Fibroblast of mammary gland (primary cell): ENCODE measurements around the gene CLEC2A.

Source experiments
- DNase-seq: peaks from one replicate; pipeline ENCODE4 v3.0.0-alpha.2; 2010; ENCODE audit warnings: low read depth
- H3K4me3 ChIP-seq: 2 replicates; pipeline ENCODE4 v1.5.1; 2011; ENCODE audit warnings: low read depth, mild to moderate bottlenecking, low read length, moderate library complexity; ENCODE audit not compliant: control insufficient read depth
- TF ChIP-seq, protein P1 (sequence below): conservative IDR thresholded peaks from 2 replicates; pipeline ENCODE4 v1.5.1; 2011; ENCODE audit warnings: low read depth, low read length, inconsistent platforms; ENCODE audit not compliant: control insufficient read depth, insufficient read depth

CLEC2A gene

DNA sequence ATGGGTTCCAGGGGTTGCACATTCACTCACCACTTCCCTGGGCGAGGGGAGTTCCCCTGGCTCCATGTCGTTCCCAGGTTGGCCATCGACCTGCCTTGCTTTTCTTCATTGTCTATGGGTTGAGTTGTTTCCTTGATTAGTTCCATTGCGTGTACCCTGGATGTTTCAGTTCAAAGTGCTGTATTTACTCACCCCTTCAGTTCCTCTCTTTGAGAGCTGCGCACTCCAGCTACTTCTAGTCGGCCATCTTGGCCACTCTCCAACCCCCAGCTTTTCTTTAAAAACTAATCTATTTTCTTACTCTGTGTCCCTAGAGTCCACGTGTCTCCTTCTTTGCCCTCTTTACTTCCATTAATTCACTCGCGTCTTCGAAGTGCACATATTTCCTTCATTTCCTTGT is 11.7 kb downstream of the CLEC2A start:
- TF ChIP-seq, protein P1, sequence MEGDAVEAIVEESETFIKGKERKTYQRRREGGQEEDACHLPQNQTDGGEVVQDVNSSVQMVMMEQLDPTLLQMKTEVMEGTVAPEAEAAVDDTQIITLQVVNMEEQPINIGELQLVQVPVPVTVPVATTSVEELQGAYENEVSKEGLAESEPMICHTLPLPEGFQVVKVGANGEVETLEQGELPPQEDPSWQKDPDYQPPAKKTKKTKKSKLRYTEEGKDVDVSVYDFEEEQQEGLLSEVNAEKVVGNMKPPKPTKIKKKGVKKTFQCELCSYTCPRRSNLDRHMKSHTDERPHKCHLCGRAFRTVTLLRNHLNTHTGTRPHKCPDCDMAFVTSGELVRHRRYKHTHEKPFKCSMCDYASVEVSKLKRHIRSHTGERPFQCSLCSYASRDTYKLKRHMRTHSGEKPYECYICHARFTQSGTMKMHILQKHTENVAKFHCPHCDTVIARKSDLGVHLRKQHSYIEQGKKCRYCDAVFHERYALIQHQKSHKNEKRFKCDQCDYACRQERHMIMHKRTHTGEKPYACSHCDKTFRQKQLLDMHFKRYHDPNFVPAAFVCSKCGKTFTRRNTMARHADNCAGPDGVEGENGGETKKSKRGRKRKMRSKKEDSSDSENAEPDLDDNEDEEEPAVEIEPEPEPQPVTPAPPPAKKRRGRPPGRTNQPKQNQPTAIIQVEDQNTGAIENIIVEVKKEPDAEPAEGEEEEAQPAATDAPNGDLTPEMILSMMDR, result no peak
- DNase-seq, result no peak
- no peak overlapping the region for H3K4me3 ChIP-seq

DNA sequence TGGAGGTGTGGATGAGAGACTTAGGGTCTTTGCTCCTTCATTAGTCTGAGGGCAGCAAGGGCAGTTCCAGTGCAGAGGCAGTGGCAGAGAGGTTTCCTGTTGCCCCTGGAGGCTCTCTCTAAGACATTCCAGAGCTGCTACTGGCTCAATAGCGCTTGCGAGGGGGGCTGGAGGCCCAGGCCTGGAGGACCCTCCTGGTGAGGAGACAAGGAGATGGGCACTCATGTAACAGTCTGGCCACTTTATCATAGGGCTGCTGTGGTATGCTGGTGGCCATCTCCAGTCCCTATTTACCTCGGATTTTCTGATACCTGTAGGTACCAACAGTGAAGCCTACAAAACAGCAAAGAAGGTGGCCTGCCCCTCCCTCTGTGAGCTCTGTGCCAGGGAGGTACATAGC is 12.7 kb downstream of the CLEC2A start:
- no peak for DNase-seq
- TF ChIP-seq, protein P1, result no peak

DNA sequence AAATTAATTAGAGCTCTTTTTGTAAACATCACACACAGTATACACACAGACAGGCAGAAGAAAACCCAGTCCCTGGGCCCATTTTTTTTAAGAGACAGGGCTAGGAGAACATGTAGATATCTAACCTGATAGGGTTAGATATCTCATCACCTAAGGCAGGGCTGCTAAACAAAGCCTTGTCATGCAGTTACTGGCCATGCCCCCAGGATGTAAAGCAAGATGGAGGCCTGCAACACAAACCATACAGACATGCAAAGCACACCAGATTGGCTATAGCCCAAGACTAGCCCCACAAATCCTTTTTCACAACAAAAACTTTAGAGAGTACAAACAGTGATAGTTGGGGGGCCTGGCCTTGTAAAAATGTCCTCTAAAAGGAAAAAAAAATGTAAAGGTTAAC is 20.5 kb downstream of the CLEC2A start:
- H3K4me3 ChIP-seq, result no peak overlapping the region
- TF ChIP-seq, protein P1, result no peak
- no peak for DNase-seq

More for the DNA sequence above, 12.7 kb downstream of the CLEC2A start:
- no peak overlapping the region for H3K4me3 ChIP-seq

DNA sequence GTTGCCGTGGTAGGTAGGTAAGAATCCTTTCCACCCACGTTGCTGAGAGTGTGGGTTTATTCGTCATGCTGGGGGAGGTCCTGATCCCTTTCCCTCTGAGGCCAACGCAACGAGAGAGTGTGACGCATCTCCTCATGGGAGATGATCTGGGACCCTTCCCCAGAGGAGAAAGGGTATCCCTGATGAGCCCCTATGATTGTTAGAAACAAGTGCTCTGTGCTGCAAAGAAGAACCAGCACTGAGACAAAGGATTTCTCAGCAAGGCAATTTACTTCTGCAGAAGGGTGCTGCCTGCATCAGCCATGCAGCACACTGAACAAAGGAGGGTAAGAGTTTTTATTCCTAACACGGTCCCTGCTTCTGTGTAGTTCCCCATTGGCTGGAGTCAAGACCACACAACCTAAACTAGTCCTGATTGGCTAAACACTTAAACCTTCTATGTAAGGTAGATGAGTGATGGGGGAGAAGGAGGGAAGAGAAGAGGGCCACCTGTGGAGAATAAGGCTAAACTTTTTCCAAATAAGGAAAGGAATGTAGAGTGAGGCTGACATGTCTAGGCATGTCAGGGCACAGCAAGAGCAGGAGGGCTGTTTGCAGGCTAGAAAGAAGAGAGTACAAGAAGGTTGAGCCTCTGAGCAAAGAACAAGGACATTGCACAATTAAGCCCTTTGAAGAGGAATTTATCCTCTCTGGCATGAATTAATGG is 21.3 kb downstream of the CLEC2A start:
- TF ChIP-seq, protein P1, result no peak
- peak; percentile 60 for DNase-seq
- H3K4me3 ChIP-seq, result no peak overlapping the region

DNA sequence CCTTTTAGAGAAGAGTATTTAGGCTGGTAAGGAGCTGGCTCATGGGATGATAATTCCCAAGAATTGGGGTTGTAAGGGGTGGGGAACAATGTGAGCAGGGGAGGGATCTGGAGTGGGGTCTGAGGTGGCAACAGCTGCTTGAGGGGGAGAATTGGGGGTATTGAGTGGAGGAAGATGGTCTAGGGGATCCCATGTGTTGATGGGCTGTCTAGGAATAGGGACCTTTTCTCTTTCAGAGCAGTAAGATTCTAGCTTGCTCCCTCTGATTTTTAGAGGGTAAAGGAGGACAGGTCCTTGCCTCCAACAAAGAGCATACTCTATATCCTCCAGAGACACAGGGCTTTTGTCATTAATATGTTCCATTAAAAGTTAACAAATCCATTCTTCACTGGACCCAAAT is 22.4 kb downstream of the CLEC2A start:
- TF ChIP-seq, protein P1, result no peak
- H3K4me3 ChIP-seq, result no peak overlapping the region
- DNase-seq, result no peak

DNA sequence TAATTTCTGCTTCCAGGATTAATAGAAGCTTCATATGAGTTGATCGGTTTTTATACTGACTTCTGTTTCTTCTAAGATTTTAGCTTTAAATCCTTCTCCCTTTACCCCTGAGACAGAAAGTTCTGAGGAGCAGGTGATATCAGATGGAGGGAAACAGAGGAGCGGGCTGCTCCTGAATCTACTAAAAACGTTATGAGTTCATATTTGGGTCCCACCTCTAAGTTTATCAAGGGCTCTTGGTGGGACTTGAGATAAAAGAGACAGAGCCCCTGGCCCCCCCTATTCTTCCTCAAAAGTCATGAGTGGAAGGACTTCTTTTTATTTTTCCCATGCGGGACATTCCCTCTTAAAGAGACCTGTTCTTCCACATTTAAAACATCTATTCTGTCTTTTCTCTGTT is 23.8 kb downstream of the CLEC2A start:
- no peak for DNase-seq
- H3K4me3 ChIP-seq, result no peak overlapping the region
- TF ChIP-seq, protein P1, result no peak
